Stomach (tissue), 9 donors: Measurements from ENCODE around the gene COLGALT1. TPM values are rescaled to one million over a fixed set of nuclear protein-coding genes. Genes with fewer than 3 reads are reported as not detected.

ENCODE experiments used
- DNase-seq, 2 donors: peaks; one replicate each; pipeline versions ENCODE4 v3.0.0 to v3.0.0-alpha.2; 2013 to 2019
- H3K27ac ChIP-seq, 5 donors: fragments of 200-600 bp in 4 of 5; sonication (generic) in 4 of 5; one replicate each; pipeline ENCODE4 v1.5.1; 2013 to 2019; ENCODE audit warnings: mild to moderate bottlenecking in 1 of 5, moderate library complexity in 1 of 5
- H3K27me3 ChIP-seq, 3 donors: fragments of 200-600 bp; sonication (generic); one replicate each; pipeline ENCODE4 v1.5.1; 2017 to 2019; ENCODE audit warnings: mixed run types in 1 of 3
- H3K36me3 ChIP-seq, 4 donors: fragments of 200-600 bp; sonication (generic); 1 replicate in 3 of 4; 2 replicates in 1 of 4; pipeline ENCODE4 v1.5.1; 2016 to 2019
- H3K4me1 ChIP-seq, 4 donors: fragments of 200-600 bp; sonication (generic); one replicate each; pipeline ENCODE4 v1.5.1; 2016 to 2019
- H3K4me3 ChIP-seq, 4 donors: fragments of 200-600 bp; sonication (generic) in 3 of 4; one replicate each; pipeline ENCODE4 v1.5.1; 2016 to 2019; ENCODE audit warnings: mild to moderate bottlenecking in 1 of 4
- H3K9me3 ChIP-seq, 4 donors: fragments of 200-600 bp; sonication (generic); one replicate each; pipeline ENCODE4 v1.5.1; 2016 to 2019
- EP300 ChIP-seq: sonication (generic); formaldehyde crosslinking; IDR thresholded peaks from one replicate; pipeline ENCODE4 v1.6.1; 2017; ENCODE audit warnings: antibody characterized with exemption
- POLR2A ChIP-seq, 4 donors: fragments of 450-650 bp; IDR thresholded peaks; one replicate each; pipeline ENCODE4 v1.6.1; 2016; ENCODE audit warnings: antibody characterized with exemption in 4 of 4, control low read depth in 2 of 4, mild to moderate bottlenecking in 1 of 4, moderate library complexity in 1 of 4
- POLR2AphosphoS5 ChIP-seq, 3 donors: sonication (generic); formaldehyde crosslinking; IDR thresholded peaks; one replicate each; pipeline ENCODE4 v1.6.1; 2016; ENCODE audit warnings: antibody characterized with exemption in 3 of 3
- WGBS, 5 donors: extraction: QIAGEN DNeasy Blood & Tissue Kit in 3 of 5; methylation state at CpG; one replicate each; pipeline versions ENCODE4 v1.1.5 to v1.1.7; 2013 to 2018; 5-methylcytosine and 5-hydroxymethylcytosine counted together
- intact Hi-C: fragments of 100-400 bp; cut with DNase I; formaldehyde crosslinking; loops from one replicate; pipeline ENCODE4 v1.15.1; 2023; ENCODE audit warnings: low total_unique reads
- polyA plus RNA-seq, 3 donors: library from polyadenylated mRNA; stranded (reverse); fragments of 200-250 nt; gene quantifications; one replicate each; pipeline ENCODE4 v1.2.3, GENCODE V29; 2013
- total RNA-seq, 5 donors: library from RNA; depleted of rRNA; stranded (reverse); fragments of >200 nt; gene quantifications; one replicate each; pipeline versions ENCODE4 v1.1.0 to v1.2.3, GENCODE V29; 2014 to 2016
- TF ChIP-seq, protein P1 (sequence below), 7 experiments: fragments of 450-650 bp in 4 of 7; fragments of 200-600 bp in 3 of 7; sonication (generic) in 3 of 7; IDR thresholded peaks; one replicate each; pipeline ENCODE4 v1.5.1; 2016 to 2019; ENCODE audit warnings: antibody characterized with exemption in 7 of 7, control low read depth in 2 of 7, mild to moderate bottlenecking in 1 of 7
- donor health status: healthy with polysubstance abuse.
- donor health status: Bipolar disorder and iron deficiency.
- donor health status: healthy.

COLGALT1 gene
- total and polyA plus RNA-seq, 8 donors: 15.1 to 273 (median 36.7) TPM

DNA sequence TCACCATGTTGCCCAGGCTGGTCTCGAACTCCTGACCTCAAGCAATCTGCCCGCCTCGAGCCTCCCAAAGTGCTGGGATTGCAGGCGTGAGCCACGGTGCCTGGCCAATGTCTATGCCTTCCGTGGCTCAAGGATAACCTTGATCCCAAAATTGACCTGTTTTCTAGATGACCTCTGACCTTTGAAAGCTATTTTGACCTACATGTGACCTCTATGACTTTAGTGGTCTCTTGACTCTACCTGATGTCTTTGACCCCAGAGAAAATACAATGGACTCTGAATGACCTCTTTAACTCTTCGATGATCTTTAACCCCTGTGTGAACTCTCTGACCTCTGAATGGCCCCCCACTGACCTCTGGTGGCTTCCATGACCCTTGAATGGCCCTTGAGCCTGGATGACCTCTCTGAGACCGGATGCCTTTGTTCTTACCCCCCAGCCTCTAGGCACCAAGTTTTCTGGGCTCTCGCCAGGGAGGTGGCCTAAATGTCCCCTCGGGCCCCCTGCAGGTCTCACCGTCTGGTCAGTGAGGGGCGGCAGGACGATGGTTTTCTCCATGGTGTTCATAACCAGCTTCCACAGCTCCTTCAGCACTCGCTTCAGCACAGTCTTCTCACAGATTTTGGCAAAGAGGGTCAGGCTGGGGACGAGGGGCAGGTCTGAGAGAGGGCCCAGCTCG, 69.0 kb downstream of the COLGALT1 start:
- intact Hi-C loops: no loop called here
- Histone ChIP-seq H3K9me3 (peaks cover 0 to 12% (median 10%) of the 10 kb centered on the region in 4 donors), H3K27ac (no peak overlapping the region), H3K4me1 (no peaks in the 10 kb centered on the region), H3K4me3 (no peak overlapping the region), H3K36me3 (no peaks in the 10 kb centered on the region), H3K27me3 (peaks cover 0 to 24% (median 0%) of the 10 kb centered on the region in 3 donors)
- 83 to 90% (median 88%) methylated on average over 16 of the region's 16 CpGs for WGBS, 5 donors
- no peak for DNase-seq
- TF ChIP-seq POLR2AphosphoS5 (IDR thresholded peaks at IDR 0.05) (no peak), EP300 (no peak), POLR2A (IDR thresholded peaks at IDR 0.05) (no peak)
- TF ChIP-seq, protein P1, sequence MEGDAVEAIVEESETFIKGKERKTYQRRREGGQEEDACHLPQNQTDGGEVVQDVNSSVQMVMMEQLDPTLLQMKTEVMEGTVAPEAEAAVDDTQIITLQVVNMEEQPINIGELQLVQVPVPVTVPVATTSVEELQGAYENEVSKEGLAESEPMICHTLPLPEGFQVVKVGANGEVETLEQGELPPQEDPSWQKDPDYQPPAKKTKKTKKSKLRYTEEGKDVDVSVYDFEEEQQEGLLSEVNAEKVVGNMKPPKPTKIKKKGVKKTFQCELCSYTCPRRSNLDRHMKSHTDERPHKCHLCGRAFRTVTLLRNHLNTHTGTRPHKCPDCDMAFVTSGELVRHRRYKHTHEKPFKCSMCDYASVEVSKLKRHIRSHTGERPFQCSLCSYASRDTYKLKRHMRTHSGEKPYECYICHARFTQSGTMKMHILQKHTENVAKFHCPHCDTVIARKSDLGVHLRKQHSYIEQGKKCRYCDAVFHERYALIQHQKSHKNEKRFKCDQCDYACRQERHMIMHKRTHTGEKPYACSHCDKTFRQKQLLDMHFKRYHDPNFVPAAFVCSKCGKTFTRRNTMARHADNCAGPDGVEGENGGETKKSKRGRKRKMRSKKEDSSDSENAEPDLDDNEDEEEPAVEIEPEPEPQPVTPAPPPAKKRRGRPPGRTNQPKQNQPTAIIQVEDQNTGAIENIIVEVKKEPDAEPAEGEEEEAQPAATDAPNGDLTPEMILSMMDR (IDR thresholded peaks at IDR 0.05): no peak

DNA sequence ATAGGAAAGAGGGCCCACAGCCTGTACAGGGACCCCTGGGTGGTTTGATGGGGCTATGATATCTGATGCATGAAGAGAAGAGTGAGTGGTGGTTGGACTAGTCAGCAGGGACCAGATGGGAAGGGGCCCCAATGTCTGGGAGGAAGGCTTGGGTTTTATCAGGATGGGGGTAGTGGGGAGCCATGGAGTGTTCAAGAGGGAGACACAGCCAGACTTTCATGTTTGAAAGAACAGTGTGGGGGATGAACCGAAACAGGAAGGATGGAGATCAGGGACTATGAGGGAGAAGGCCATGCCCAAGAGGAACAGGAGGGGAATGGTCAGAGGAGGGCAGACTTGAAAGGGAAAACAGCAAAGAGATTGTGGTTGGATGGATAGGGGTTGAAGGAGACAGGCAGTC, 69.6 kb downstream of the COLGALT1 start:
- H3K27ac ChIP-seq: no peak overlapping the region
- WGBS, 5 donors: 90 to 100% (median 95%) methylated on average over 1 of the region's 1 CpG
- TF ChIP-seq, protein P1 (IDR thresholded peaks at IDR 0.05): no peak
- no peak for TF ChIP-seq POLR2A (IDR thresholded peaks at IDR 0.05)
- TF ChIP-seq EP300: no peak
- TF ChIP-seq POLR2AphosphoS5 (IDR thresholded peaks at IDR 0.05): no peak

DNA sequence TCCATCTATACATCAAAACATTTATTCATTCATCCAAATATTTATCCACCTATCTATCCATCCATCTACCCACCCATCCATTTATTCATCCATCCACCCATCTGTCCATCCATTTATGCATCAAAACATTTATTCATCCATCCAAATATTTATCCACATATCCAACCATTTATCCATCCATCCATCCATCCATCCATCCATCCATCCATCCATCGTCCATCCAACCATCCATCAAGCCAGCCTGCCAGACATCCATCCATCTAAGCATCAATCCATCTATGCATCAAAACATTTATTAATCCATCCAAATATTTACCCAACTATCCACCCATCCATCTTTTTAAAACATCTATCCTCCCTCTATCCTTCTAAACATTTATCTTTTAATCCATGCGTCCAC, 70.5 kb downstream of the COLGALT1 start:
- intact Hi-C loops: no loop called here
- Histone ChIP-seq H3K4me3 (no peak overlapping the region), H3K27ac (no peak overlapping the region), H3K9me3 (peaks cover 0 to 12% (median 10%) of the 10 kb centered on the region in 4 donors), H3K27me3 (peaks cover 0 to 9% (median 0%) of the 10 kb centered on the region in 3 donors), H3K36me3 (no peaks in the 10 kb centered on the region), H3K4me1 (no peaks in the 10 kb centered on the region)
- no peak for DNase-seq
- TF ChIP-seq, protein P1 (IDR thresholded peaks at IDR 0.05): no peak
- no peak for TF ChIP-seq POLR2AphosphoS5 (IDR thresholded peaks at IDR 0.05)
- no peak for TF ChIP-seq EP300
- no peak for TF ChIP-seq POLR2A (IDR thresholded peaks at IDR 0.05)
- WGBS, 5 donors: 46 to 62% (median 54%) methylated on average over 2 of the region's 2 CpGs

More for the DNA sequence above, 69.6 kb downstream of the COLGALT1 start:
- H3K9me3 ChIP-seq: peaks cover 0 to 12% (median 10%) of the 10 kb centered on the region in 4 donors
- intact Hi-C loops: no loop called here
- H3K4me3 ChIP-seq: no peak overlapping the region
- H3K4me1 ChIP-seq: no peaks in the 10 kb centered on the region
- no peaks in the 10 kb centered on the region for H3K36me3 ChIP-seq
- no peak for DNase-seq
- peaks cover 0 to 18% (median 0%) of the 10 kb centered on the region in 3 donors for H3K27me3 ChIP-seq

DNA sequence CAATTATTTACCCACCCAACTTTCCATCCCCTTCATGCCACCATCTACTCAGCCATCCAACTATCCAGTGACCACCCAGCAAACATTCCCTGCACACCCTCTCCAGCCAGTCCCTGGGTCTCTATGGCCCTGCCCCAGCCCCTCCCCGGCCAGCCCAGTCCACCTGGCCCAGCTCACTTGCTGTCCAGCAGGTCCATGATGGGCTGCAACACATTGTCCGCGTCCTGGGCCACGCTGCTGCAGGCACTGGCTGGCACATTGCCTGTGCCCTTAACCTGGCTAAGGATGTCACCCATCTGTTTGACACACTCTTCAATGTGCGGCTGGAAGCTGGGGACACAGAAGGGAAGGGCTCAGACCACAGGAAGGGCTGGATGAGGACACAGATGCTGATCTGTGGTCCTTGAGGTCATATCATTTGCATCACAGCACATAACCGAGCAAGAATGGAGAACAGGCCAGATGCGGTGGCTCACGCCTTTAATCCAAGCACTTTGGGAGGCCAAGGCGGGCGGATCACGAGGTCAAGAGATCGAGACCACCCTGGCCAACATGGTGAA, 71.1 kb downstream of the COLGALT1 start:
- Histone ChIP-seq H3K27me3 (peaks cover 0 to 8% (median 0%) of the 10 kb centered on the region in 3 donors), H3K4me3 (no peak overlapping the region), H3K9me3 (peaks cover 0 to 9% (median 8%) of the 10 kb centered on the region in 4 donors), H3K36me3 (no peaks in the 10 kb centered on the region), H3K4me1 (no peaks in the 10 kb centered on the region), H3K27ac (no peak overlapping the region)
- 73 to 83% (median 80%) methylated on average over 11 to 12 of the region's 12 CpGs for WGBS, 5 donors
- TF ChIP-seq EP300: no peak
- TF ChIP-seq, protein P1 (IDR thresholded peaks at IDR 0.05): no peak
- TF ChIP-seq POLR2A (IDR thresholded peaks at IDR 0.05): no peak
- no peak for TF ChIP-seq POLR2AphosphoS5 (IDR thresholded peaks at IDR 0.05)
- DNase-seq: no peak
- intact Hi-C loops: no loop called here
